ENCODE results near the gene ZMYND11. TPM values are rescaled to one million over a fixed set of nuclear protein-coding genes. Genes with fewer than 3 reads are reported as not detected.
A peak's percentile ranks its signal among the peaks of the same experiment; 100 is the strongest.

The ZMYND11 gene
- total RNA-seq, 1 experiment from 2014 or later = 65.5 TPM

DNA sequence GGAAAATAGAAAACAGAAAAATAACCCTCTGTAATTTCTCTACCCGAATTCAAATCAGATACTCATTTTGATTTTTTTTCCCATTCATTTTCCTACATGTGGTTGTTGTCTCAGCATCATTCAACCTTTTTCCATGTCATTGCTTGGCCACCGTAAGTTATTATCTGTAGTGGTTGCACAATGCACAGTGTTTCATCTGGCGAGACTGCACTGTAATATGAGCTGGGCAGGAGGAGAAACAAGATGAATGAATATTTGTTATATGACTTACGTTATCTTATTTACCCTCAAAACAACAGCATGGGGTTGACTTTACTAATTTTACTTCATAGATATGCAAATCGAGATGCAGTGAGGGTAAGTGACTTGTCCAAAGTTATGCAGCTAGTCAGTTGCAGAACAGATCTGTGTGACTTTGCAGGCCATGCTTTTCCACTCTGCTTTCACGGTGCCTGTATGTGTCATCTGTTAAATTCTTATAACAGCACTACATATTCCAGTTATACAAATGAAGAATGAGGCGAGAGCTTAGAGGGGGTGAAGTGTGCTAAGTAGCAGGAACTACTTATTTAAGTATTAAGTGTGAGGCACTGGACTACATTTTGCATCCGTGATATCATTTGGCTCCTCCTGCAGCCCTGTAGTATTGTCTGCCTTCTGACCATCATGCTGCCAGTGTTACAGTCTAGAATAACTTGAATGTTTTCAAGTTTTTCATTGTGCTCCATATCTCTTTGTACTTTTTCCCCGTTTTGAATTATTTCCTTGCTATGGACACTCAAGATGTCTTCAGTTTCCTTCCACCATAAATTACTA lies 56.7 kb downstream of the ZMYND11 start:
- peak; percentile 7 for DNase-seq (ENCODE audit: low read depth)

DNA sequence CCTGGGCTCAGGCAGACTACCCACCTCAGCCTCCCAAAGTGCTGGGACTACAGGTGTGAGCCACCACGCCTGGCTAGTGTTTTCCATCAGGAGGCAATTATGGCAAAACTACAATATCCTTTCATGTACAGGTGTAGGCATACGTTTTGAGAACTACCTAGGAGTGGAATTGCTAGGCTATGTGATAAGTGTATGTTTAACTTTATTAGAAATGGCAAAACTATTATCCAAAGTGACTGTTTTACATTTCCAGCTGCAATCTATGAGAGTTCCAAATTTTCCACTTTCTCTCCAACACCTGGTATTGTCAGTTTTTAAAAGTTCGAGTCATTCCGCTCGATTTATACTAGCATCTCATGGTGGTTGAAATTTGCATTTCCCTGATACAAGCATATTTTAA lies 59.0 kb downstream of the ZMYND11 start:
- DNase-seq (ENCODE audit: low read depth) = no peak

DNA sequence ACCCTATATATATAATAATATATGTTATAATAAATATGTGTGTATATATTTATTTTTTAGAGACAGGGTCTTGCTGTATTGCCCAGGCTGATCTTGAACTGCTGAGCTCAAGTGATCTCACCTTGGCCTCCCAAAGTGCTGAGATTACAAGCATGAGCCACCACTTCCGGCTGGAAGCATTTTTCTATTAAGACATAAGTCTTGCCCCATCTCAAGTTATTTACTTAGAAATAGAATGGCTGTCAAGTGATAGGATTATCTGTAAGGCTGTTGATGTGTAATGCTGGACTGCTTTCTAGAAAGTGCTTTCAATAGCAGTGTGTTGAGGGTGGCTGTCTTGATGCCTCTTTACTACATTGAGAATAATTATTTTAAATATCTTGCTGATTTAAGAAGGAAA lies 65.2 kb downstream of the ZMYND11 start:
- DNase-seq (ENCODE audit: low read depth) = no peak

DNA sequence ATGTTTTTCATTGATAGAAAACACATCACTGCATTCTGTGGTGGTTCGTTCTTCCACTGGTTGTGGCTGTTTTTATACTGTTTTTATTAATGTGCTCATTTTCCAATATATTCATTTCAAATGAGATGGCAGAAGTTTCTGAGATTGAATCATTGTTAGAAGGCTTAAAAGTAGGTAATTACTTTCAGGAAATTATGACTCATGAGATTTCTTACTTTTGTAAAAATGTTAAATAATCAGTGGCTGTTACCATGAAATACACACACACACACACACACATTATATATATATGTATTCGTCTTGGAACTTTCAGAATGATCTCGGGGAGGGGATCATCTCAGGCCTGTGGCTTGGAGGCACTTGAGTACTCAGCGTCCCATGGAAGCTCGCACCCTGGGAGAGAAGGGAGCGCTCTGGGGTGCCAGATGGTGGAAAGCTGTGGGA lies 66.1 kb downstream of the ZMYND11 start:
- DNase-seq (ENCODE audit: low read depth) = no peak

- DNase-seq (ENCODE audit: low read depth) = no peak
These were observed 73.4 kb downstream of the ZMYND11 start for GRCh38 chr10:208616-209015.

- no peak for DNase-seq (ENCODE audit: low read depth)
These were observed 74.1 kb downstream of the ZMYND11 start for GRCh38 chr10:209357-209756.

GRCh38 chr10:210297-210696 lies 75.0 kb downstream of the ZMYND11 start:
- no peak for DNase-seq (ENCODE audit: low read depth)

DNA sequence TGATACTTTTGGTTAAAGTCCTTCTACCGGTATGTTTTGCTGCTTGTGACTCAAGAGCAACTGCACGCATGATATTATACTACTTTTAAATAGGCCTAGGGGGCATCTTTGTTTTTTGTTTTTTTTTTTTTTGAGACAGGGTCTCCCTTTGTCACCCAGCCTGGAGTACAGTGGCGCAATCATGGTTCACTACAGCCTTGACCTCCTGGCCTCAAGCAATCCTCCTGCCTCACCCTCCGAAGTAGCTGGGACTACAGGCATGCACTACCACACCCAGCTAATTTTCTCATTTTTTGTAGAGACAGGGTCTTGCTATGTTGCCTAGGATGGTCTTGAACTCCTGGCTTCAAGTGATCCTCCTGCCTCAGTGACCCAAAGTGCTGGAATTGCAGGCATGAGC lies 80.2 kb downstream of the ZMYND11 start:
- DNase-seq (ENCODE audit: low read depth) = no peak

DNA sequence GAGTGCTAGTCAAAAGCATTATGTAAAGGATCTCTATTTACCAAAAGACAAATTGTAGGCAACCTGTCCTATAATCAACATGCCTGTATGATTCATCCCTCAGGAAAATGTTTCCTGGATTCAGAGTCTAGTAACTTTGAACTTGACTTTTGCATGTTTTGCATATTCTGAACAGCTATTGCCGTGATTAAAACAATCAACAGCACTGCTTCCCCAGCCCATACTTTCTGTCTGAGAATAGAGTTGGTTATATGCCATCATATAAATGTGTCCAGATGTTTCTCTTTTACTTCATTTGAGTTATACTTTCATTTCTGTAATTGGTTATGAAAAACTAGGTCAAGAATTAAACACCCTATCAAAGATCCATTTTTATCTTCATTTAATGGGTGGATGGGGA lies 83.5 kb downstream of the ZMYND11 start:
- no peak for DNase-seq (ENCODE audit: low read depth)

GRCh38 chr10:219731-220472 lies 84.6 kb downstream of the ZMYND11 start:
- no peak for DNase-seq (ENCODE audit: low read depth)

GRCh38 chr10:224571-224970 lies 89.3 kb downstream of the ZMYND11 start:
- DNase-seq (ENCODE audit: low read depth) = no peak

- no peak for DNase-seq (ENCODE audit: low read depth)
These were observed 90.8 kb downstream of the ZMYND11 start for GRCh38 chr10:226018-226417.

DNA sequence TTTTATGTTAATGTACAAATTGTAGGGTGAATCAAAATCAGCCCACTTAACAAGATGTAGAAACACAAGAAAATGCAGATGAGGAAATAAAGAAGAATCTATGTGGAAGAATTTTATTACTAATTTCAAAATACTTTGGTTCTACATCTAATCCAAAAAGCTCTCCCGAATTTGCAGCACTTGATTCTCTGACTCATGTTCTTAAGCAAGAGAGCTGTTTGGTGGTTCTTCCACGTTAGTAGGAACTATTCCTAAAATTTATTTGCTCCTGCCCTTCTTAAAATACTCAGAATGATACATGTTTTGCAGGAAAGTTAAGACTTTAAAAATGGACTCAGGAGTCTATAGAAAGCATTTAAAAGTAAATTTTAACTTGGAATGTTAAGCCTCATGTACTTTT lies 91.8 kb downstream of the ZMYND11 start:
- no peak for DNase-seq (ENCODE audit: low read depth)

DNA sequence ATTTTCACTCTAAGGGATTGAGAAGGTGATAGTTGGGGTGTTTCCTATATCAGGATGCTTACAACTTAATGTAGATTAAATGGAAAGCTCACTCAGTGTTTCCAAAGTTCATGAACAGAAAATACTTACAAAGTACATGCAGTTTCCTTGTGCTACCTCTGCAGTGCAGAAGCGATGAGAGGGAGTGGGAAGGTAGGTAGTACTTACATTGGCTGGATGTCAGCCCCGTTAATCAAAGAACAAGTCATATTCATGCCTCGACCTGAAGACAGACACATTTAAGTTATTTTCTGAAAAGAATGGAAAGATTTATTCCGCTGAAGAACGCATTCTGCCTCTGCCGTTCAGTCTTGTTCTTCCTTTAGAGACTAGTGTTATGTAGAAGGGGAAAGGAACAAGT lies 93.1 kb downstream of the ZMYND11 start:
- no peak for DNase-seq (ENCODE audit: low read depth)

GRCh38 chr10:230758-231157 lies 95.5 kb downstream of the ZMYND11 start:
- peak; percentile 4 for DNase-seq (ENCODE audit: low read depth)

DNA sequence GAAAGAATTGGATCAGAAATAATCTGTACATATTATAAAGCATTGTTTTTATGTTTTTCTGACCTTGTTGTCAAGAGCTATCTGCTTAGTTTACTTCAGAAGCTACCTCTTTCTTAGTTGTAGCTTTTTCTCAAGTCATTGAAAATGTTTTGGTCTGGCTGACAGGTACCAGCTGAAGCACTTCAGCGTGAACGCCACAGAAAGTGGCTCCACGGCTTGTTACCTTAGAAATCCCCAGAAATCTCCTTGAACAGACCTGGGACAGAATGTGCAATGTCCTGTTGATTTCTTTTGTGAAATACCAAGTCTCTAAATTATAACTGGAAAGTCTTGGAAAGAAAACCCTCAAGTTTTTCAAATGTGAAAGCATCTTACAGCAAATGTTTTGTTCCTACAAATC lies 96.8 kb downstream of the ZMYND11 start:
- DNase-seq (ENCODE audit: low read depth) = no peak

GRCh38 chr10:232878-233277 lies 97.6 kb downstream of the ZMYND11 start:
- DNase-seq (ENCODE audit: low read depth) = no peak

- DNase-seq (ENCODE audit: low read depth) = no peak
These were observed 99.6 kb downstream of the ZMYND11 start for GRCh38 chr10:234708-235406.

DNA sequence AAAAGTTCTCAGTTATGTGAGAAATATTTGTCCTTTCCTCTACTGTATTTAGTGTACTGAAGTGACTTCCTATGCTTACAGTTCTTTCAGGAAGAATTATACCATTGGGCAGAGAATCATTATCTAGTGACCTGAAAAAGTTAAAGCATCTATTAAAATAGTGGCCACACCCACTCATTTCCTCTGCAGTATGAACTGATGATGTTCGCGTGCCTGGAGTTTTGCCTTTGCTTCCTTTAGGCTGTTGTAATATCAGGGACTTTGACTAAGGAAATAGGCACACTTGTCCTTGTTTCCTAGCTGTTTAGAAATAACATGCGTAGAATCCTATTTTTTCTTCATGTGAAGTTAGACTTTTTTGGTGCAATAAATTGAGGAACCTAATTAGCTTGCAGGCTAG lies 100.7 kb downstream of the ZMYND11 start:
- no peak for DNase-seq (ENCODE audit: low read depth)

- peak; percentile 8 for DNase-seq (ENCODE audit: low read depth)
These were observed 103.9 kb downstream of the ZMYND11 start for GRCh38 chr10:239109-239508.

- no peak for DNase-seq (ENCODE audit: low read depth)
These were observed 106.2 kb downstream of the ZMYND11 start for GRCh38 chr10:241451-241850.

- DNase-seq (ENCODE audit: low read depth) = no peak
These were observed 106.8 kb downstream of the ZMYND11 start for GRCh38 chr10:241966-242643.

Measured in RPMI7951 (cell line).